HCT116 (cell line): ENCODE data around the gene THSD7A.
"Not testable (repeated sequence)": the region's sequence is repeated elsewhere in the genome, so short reads cannot be mapped to it uniquely, and the experiment has no call there.

Source experiments
- CBX3 ChIP-seq: IDR thresholded peaks from 2 replicates; pipeline ENCODE4 v1.6.1; 2012; ENCODE audit warnings: low read depth
- CEBPB ChIP-seq: IDR thresholded peaks from 2 replicates; pipeline ENCODE4 v1.6.1; 2012; ENCODE audit warnings: low read depth
- CTCF ChIP-seq, 3 experiments: fragments of 200-600 bp in 1 of 3; sonication (generic) in 1 of 3; IDR thresholded peaks in 2 of 3; conservative IDR thresholded peaks in 1 of 3; 2 replicates each; pipeline ENCODE4 v1.5.1; 2012 to 2017; ENCODE audit warnings: low read depth in 2 of 3, low read length in 2 of 3, antibody characterized with exemption in 1 of 3, borderline replicate concordance in 1 of 3, control low read depth in 1 of 3, mild to moderate bottlenecking in 1 of 3, mixed read lengths in 1 of 3, mixed run types in 1 of 3, moderate library complexity in 1 of 3; ENCODE audit not compliant: insufficient read depth in 1 of 3
- EGR1 ChIP-seq: IDR thresholded peaks from 2 replicates; pipeline ENCODE4 v1.6.1; 2012; ENCODE audit warnings: low read depth
- EZH2phosphoT487 ChIP-seq: fragments of 200-600 bp; IDR thresholded peaks from 2 replicates; pipeline ENCODE4 v1.6.1; 2018; ENCODE audit warnings: antibody characterized with exemption, borderline replicate concordance
- JUND ChIP-seq: IDR thresholded peaks from 2 replicates; pipeline ENCODE4 v1.6.1; 2012
- MAX ChIP-seq: IDR thresholded peaks from 2 replicates; pipeline ENCODE4 v1.6.1; 2012
- POLR2AphosphoS5 ChIP-seq: IDR thresholded peaks from 2 replicates; pipeline ENCODE4 v1.6.1; 2011; ENCODE audit warnings: mild to moderate bottlenecking, low read depth, low read length, moderate library complexity
- REST ChIP-seq: IDR thresholded peaks from 2 replicates; pipeline ENCODE4 v1.6.1; 2012; ENCODE audit warnings: low read depth
- SP1 ChIP-seq: IDR thresholded peaks from 2 replicates; pipeline ENCODE4 v1.6.1; 2012; ENCODE audit warnings: low read depth
- SRF ChIP-seq: IDR thresholded peaks from 2 replicates; pipeline ENCODE4 v1.6.1; 2012; ENCODE audit warnings: low read depth
- TCF7L2 ChIP-seq: IDR thresholded peaks from 2 replicates; pipeline ENCODE4 v1.7.0; 2011; ENCODE audit warnings: borderline replicate concordance, inconsistent platforms; ENCODE audit not compliant: insufficient read depth, insufficient read length; ENCODE audit errors: extremely low read depth
- YY1 ChIP-seq: IDR thresholded peaks from 2 replicates; pipeline ENCODE4 v1.6.1; 2011; ENCODE audit warnings: low read length, low read depth, moderate library complexity, mild to moderate bottlenecking; ENCODE audit not compliant: insufficient replicate concordance; ENCODE audit errors: extremely low read depth
- ZBTB33 ChIP-seq: IDR thresholded peaks from 2 replicates; pipeline ENCODE4 v1.6.1; 2011; ENCODE audit warnings: mild to moderate bottlenecking, low read length, moderate library complexity; ENCODE audit not compliant: insufficient replicate concordance; ENCODE audit errors: extremely low read depth

- not testable (repeated sequence) for TF ChIP-seq CTCF (IDR thresholded peaks at IDR 0.05 in 2 of 3, conservative IDR thresholded peaks at IDR 0.05 in 1 of 3; ENCODE audit: borderline replicate concordance in 1 of 3, insufficient read depth in 1 of 3, low read depth in 2 of 3, low read length in 2 of 3); POLR2AphosphoS5; CBX3; CEBPB; EGR1; SRF; EZH2phosphoT487; SP1; MAX; TCF7L2; REST; ZBTB33; YY1; JUND
Observed at GRCh38 chr7:11443934-11444333, 388.1 kb downstream of the THSD7A start.
